Fibroblast of villous mesenchyme (primary cell): Measurements from ENCODE around the gene COLEC12. TPM values are rescaled to one million over a fixed set of nuclear protein-coding genes. Genes with fewer than 3 reads are reported as not detected.

Source experiments
- DNase-seq: peaks from one replicate; pipeline ENCODE4 v3.0.0-alpha.2; 2010; ENCODE audit warnings: low read depth
- H3K4me3 ChIP-seq: 2 replicates; pipeline ENCODE4 v1.5.1; 2011; ENCODE audit warnings: low read depth, mild to moderate bottlenecking, low read length
- CTCF ChIP-seq: IDR thresholded peaks from 2 replicates; pipeline ENCODE4 v1.5.1; 2012; ENCODE audit warnings: low read depth, mild to moderate bottlenecking, low read length; ENCODE audit not compliant: insufficient read depth
- total RNA-seq: library from RNA; depleted of rRNA; stranded (reverse); fragments of >200 nt; gene quantifications from 2 replicates; pipeline ENCODE4 v1.2.3, GENCODE V29; 2012

COLEC12 gene
- total RNA-seq, 1 donor = 3.9 TPM

GRCh38 chr18:518081-518480, 17.6 kb upstream of the COLEC12 start:
- no peak for TF ChIP-seq CTCF
- no peak for DNase-seq
- no peak overlapping the region for H3K4me3 ChIP-seq

GRCh38 chr18:515838-516237, 15.3 kb upstream of the COLEC12 start:
- TF ChIP-seq CTCF = no peak

GRCh38 chr18:515156-515815, 14.8 kb upstream of the COLEC12 start:
- no peak overlapping the region for H3K4me3 ChIP-seq
- no peak for TF ChIP-seq CTCF
- no peak for DNase-seq

More at GRCh38 chr18:515838-516237, 15.3 kb upstream of the COLEC12 start:
- DNase-seq = peak; percentile 47
- H3K4me3 ChIP-seq = no peak overlapping the region

GRCh38 chr18:513826-514530, 13.5 kb upstream of the COLEC12 start:
- DNase-seq = no peak
- no peak overlapping the region for H3K4me3 ChIP-seq
- TF ChIP-seq CTCF = no peak

- no peak for DNase-seq
- H3K4me3 ChIP-seq = no peak overlapping the region
- no peak for TF ChIP-seq CTCF
Observed at GRCh38 chr18:512957-513356, 12.5 kb upstream of the COLEC12 start.

- H3K4me3 ChIP-seq = no peak overlapping the region
- DNase-seq = no peak
- TF ChIP-seq CTCF = no peak
Observed at GRCh38 chr18:508835-509234, 8.3 kb upstream of the COLEC12 start.
